Measurements from ENCODE around the gene UCHL5.
"Not testable (repeated sequence)": the region's sequence is repeated elsewhere in the genome, so short reads cannot be mapped to it uniquely, and the experiment has no call there.

UCHL5 gene

GRCh38 chr1:193062698-193063463, 3.7 kb upstream of the UCHL5 start:
- no peak for DNase-seq

GRCh38 chr1:193060938-193061337, 1.8 kb upstream of the UCHL5 start:
- no peak for DNase-seq

GRCh38 chr1:193060406-193060805, 1.2 kb upstream of the UCHL5 start:
- DNase-seq, result no peak

- no peak for DNase-seq
These were observed 899 bp upstream of the UCHL5 start for GRCh38 chr1:193060115-193060403.

DNA sequence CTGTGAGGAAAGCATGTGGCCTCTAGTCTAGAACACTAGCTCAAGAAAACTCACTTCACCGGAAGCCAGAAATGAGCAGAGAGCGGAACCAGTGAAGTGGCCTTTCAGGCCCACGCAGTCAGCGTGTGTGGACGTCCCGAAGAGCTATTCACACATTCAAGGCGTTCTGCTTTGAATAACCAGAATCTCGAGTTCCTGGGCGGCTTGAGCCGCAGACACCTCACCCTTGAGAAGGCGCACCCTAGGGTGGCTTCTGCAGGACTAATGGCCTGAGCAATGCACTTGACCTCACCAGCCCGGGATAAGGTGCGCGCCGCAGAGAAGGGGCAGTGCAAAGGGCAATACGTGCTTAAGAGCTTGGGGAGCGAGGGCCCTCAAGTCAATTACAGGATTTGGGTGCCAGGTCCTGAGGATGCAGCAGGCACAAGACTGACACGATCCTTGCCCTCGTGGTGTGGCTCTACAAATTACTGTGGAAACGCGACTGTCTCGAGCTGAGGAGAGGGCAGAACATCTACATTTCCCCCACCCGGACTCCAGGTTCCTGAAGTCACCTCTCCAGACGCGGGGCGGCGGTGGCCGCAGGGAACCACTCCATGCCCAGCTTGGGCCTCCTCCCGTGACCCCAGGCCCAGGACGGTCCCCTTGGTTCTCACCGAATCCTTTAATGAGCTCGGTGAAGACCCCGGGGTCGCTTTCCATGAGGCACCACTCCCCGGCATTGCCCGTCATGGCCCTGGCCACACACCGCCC, 455 bp downstream of the UCHL5 start:
- DNase-seq, result peak; percentile 53

- no peak for DNase-seq
These were observed 4.9 kb downstream of the UCHL5 start for GRCh38 chr1:193054169-193054675.

DNA sequence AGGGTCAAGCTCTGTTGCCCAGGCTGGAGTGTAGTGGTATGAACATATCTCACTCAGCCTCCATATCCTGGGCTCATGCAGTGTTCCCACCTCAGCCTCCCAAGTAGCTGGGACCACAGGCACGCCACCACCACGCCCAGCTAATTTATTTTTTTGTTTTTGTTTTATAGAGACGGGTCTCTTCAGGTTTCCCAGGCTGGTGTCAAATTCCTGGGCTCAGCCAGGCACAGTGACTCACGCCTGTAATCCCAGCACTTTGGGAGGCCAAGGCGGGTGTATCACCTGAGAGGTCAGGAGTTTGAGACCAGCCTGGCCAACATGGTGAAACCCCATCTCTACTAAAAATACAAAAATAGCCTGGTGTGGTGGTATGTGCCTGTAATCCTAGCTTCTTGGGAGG, 10.2 kb downstream of the UCHL5 start:
- not testable (repeated sequence) for DNase-seq

DNA sequence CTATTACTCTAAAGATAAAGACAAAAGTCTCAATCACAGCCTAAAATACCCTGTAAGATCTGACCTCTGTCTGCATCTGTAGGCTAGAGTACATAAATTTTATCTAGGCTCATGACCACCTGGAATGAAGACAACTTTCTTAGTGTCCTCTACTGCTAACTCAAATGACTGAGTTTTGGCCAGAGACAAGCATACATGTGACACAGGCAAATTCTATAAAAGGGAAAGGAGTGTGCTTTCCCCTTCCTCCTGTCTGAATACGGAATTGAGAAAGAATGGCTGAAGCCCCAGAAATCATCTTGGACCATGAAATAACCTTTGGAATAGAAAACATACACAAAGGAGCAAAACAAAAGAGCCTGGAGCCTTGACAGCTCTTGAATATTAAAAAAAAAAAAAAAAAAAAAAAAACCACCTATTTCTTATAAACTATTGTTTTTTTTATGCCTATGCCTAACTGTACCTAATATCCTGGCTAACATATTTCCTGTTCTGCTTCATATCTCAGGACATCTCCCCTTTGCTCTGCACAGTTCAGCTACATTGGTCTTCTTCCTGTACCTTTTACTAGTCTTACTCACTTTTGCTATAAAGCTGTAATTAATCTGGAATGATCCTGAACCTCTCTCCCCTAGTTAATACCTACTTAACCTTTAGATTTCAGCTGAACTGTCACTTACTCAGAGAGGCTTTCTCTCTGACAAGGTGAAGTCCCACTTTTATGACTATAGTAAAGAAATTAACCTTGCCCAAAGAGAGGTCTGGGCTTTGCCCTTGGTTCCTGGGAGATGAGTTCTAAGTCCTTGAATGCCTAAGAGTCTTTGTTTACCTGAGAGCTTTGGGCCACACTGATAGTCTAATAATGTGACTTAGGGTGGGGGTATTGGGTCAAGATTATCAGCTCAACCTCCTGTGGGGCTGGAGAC, 16.1 kb downstream of the UCHL5 start:
- DNase-seq, result no peak

DNA sequence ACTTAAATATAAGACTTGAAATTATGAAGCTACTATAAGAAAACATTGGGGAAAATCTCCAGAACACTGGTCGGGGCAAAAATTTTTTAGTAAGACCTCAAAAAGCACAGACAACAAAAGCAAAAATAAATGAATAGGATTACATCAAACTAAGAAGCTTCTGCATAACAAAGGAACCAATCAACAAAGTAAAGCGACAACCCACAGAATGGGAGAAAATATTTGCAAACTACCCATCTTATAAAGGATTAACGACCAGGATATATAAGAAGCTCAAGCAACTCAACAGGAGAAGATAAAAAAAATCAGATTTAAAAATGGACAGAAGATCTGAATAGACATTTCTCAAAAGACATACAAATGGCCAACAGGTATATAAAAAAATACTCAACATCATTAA, 19.1 kb downstream of the UCHL5 start:
- no peak for DNase-seq

DNA sequence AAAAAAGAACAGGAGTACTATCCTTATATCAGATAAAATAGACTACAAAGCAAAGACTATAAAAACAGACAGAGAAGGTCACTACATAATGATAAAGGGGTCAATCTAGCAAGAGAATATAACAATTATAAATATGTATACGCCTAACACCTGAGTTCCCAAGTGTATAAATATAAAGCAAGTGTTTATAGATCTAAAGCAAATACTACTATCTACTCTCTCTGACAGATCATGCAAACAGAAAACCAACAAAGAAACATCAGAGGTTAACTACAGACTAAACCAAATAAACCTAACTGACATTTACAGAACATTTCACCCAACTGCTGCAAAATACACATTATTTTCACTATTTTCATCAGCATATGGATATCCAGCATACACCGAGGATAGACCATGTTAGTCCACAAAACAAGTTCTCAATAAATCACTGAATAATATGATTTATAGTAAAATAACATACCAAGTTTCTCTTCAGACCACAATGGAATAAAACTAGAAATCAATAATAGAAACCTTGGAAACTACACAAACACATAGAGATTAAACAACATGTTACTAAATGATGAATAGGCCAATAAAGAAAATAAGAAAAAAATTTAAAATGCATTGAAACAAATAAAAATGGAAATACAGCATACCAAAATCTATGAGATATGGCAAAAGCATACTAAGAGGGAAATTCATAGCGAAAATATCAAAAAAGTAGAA, 22.7 kb downstream of the UCHL5 start:
- no peak for DNase-seq

GRCh38 chr1:193033610-193034009, 25.6 kb downstream of the UCHL5 start:
- DNase-seq, result no peak

DNA sequence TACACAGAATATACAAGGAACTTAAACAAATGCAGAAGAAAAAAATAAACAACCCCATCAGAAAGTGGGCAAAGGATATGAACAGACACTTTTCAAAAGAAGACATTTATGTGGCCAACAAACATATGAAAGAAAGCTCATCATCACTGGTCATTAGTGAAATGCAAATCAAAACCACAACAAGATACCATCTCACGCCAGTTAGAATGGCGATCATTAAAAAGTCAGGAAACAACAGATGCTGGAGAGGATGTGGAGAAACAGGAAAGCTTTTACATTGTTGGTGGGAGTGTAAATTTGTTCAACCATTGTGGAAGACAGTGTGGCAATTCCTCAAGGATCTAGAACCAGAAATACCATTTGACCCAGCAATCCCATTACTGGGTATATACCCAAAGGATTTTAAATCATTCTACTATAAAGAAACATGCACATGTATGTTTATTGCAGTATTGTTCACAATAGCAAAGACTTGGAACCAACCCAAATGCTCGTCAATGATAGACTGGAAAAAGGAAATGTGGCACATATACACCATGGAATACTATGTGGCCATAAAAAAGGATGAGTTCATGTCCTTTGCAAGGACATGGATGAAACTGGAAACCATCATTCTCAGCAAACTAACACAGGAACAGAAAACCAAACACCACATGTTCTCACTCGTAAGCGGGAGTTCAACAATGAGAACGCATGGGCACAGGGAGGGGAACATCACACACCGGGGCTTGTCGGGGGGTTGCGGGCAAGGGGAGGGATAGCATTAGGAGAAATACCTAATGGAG, 26.3 kb downstream of the UCHL5 start:
- not testable (repeated sequence) for DNase-seq

DNA sequence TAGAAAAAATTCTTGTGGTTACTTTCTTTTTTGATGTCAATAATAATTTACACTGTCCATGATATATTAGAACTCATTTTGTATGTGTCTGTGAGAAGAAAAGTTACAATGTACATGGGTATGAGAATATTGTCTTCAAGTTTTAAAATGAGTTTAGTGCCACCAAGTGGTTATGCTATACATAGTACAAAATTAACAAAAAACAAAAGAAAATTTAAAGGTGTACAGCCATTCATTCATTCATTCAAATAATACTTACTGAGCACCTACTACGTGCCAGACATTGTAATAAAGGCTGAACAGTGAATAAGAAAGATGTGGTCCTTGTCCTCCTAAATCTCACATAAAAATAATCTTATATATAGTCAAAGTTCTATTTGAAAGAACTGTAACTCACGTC, 27.7 kb downstream of the UCHL5 start:
- no peak for DNase-seq

GRCh38 chr1:193030280-193030679, 28.9 kb downstream of the UCHL5 start:
- DNase-seq, result no peak

GRCh38 chr1:193025218-193025617, 33.9 kb downstream of the UCHL5 start:
- no peak for DNase-seq

DNA sequence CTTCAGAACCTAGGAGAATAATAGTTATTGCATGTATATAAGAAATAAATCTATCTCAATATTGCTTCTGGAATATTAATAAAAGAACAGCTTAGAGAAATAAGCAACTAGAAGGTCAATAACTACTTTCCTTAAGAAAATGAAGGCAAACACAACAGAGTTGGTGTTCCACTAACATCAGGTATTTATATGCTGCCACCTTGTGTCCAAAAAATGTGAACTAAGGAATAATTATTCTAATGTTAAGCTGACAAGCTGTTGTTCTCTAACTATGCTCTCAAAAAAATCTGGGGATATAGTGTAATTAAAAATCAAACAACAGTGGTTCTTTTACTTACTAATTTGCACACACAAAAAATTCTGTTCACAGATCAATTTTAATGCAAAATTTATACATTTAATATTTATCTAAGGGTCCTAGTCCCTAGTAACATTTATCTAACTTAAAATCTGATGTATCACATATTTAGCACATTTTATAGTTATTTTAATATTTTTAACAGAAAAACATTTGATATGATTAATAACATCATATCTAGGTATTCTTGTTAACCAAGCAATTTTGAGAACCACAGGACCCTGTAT, 39.6 kb downstream of the UCHL5 start:
- no peak for DNase-seq

DNA sequence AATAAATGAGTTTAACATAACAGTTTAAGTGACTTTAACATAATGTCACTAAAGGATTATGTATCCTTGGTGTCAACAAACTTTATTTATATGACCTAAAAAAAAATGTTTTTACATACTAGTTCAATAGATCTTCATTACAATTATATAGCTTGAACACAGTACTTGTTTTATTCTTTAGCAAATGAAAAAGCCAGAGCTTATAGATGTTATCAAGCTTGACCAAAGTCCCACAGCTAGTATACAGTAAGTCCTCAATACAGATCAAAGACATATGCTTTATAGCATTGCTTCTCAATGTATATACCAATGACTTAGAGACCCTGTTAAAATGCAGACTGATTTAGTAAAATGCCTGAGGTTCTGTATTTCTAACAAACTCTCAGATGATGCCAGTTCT, 42.4 kb downstream of the UCHL5 start:
- DNase-seq, result no peak

DNA sequence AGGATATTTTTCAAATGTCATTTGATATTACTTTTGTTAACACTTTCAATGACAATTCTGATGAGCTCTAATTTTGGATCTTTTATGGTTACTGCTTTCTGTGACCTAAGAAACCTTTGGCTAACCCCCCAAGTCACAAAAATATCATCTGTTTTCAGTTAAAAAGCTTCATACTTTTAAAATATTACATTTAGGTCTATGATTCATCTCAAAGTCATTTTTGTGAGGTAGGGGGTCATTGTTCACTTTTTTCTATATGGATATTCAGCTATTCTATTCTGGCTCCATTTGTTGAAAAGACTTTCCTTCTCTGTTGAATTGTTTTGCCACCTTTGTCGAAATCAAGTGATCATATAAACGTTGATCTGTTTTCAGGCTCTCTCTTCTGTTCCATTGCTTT, 44.8 kb downstream of the UCHL5 start:
- no peak for DNase-seq

DNA sequence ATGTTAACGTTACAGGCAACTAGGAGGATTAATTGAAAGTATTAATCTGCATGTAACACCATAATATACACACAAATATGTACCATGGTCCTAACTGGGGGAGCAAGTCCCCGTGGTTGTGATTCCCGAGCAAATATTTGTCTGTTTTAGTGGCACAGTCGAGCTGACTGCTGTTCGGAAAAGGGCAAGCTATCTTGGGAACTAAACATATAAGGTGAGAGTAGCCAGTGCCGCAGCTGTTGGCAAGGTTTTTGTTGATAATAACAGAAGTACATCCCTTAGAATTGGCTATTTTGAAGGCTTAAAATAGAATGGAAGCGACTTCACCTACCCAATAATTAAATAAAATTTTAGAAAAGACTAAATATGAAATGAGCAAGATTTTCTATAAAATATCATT, 45.5 kb downstream of the UCHL5 start:
- DNase-seq, result no peak

GRCh38 chr1:193013005-193013404, 46.2 kb downstream of the UCHL5 start:
- DNase-seq, result no peak

- DNase-seq, result no peak
These were observed 47.8 kb downstream of the UCHL5 start for GRCh38 chr1:193011406-193011805.

DNA sequence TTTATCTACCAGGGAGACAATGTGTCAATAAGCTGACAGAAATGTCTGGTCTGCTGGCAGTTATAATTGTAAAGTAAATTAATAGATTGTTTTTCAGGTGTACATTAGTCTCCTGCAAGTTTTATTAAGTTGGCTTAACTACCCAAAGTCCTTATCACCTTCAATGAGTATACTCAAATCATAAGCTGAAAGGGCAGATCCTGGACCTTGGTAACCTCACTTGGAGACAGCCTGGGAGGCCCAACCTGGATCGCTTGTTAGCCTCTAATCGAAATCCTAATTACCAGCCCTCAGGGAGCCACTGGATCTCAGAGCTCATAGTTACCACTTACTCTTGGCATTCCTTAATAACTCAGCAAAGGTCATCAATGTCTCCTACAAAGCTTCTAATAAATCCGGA, 49.7 kb downstream of the UCHL5 start:
- no peak for DNase-seq
